ENCODE results near the gene ZBTB4. TPM values are rescaled to one million over a fixed set of nuclear protein-coding genes. Genes with fewer than 3 reads are reported as not detected.

ZBTB4 gene
- total RNA-seq, 1 experiment from 2014 or later, result 14.4 TPM

DNA sequence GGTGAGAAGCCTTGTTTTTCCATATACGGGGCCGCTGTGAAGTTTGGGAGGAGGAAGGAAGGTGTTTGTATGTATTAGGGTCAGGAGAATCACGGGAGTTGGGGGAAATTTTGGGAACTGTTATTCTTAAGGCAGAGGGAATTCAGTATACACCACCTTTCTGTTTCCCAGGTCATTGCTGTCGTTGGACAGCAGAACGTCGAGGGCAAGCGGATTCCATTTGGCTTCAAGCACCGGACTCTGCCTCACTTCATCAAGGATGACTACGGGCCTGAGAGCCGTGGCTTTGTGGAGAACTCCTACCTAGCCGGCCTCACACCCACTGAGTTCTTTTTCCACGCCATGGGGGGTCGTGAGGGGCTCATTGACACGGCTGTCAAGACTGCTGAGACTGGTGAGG is 22.3 kb upstream of the ZBTB4 start:
- Mint-ChIP-seq H3K4me3 (no peak overlapping the region), H3K27me3 (ENCODE audit: low read depth) (no peaks in the 10 kb centered on the region), H3K36me3 (ENCODE audit: insufficient read depth in 1 of 3, low read depth in 3 of 3) (peaks cover 73 to 93% (median 90%) of the 10 kb centered on the region in 3 experiments), H3K27ac (0 out of 7 replicates have a peak overlapping the region, but pooled peaks of 1 of the 3 experiments have one; percentile 5), H3K9me3 (no peaks in the 10 kb centered on the region), H3K4me1 (no peaks in the 10 kb centered on the region)
- Histone ChIP-seq H2BK120ac (ENCODE audit: low read depth, low read length, poor library complexity, severe bottlenecking) (no peak overlapping the region), H2AFZ (ENCODE audit: low read length) (no peak overlapping the region), H3K27ac (ENCODE audit: insufficient read length, low read depth, low read length) (no peak overlapping the region), H3K23ac (ENCODE audit: insufficient read length, low read depth, low read length) (no peak overlapping the region), H3K4me1 (ENCODE audit: insufficient read depth, low read length) (no peaks in the 10 kb centered on the region), H4K8ac (replicated peaks; ENCODE audit: insufficient read length, low read depth, low read length) (no peak overlapping the region), H2AK5ac (ENCODE audit: insufficient read length, low read length) (no peak overlapping the region), H3K79me1 (ENCODE audit: insufficient read depth, low read depth, low read length, poor library complexity, severe bottlenecking) (no peaks in the 10 kb centered on the region), H3K27me3 (ENCODE audit: insufficient read depth, low read length) (no peaks in the 10 kb centered on the region), H3K79me2 (ENCODE audit: insufficient read depth, low read length) (0 out of 2 replicates have a peak, but pooled peaks cover 1% of the 10 kb centered on the region), H3K9me3 (ENCODE audit: control insufficient read depth, low read depth, low read length) (no peaks in the 10 kb centered on the region), H4K5ac (ENCODE audit: insufficient read length, low read depth, low read length) (no peak overlapping the region), H3T11ph (ENCODE audit: low read length) (no peak overlapping the region), H3K9ac (ENCODE audit: extremely low read depth, insufficient read length, low read length) (no peak overlapping the region), H2BK20ac (ENCODE audit: low read depth, low read length, poor library complexity, severe bottlenecking) (no peak overlapping the region), H3K4ac (ENCODE audit: low read depth, low read length) (no peak overlapping the region), H3K4me2 (ENCODE audit: insufficient read depth, insufficient read length, low read length) (no peak overlapping the region), H4K91ac (ENCODE audit: insufficient read length, low read depth, low read length) (no peak overlapping the region), H2BK5ac (ENCODE audit: insufficient read length, low read length) (no peak overlapping the region), H4K20me1 (ENCODE audit: control insufficient read depth, insufficient read depth, insufficient read length) (no peaks in the 10 kb centered on the region), H3K14ac (ENCODE audit: insufficient read depth, low read length) (no peak overlapping the region), H3K18ac (ENCODE audit: insufficient read length, low read depth, low read length) (no peak overlapping the region), H2BK12ac (ENCODE audit: insufficient read length, low read depth, low read length) (no peak overlapping the region), H3K56ac (ENCODE audit: insufficient read length, low read depth, low read length) (no peak overlapping the region), H3K23me2 (ENCODE audit: insufficient read length, low read depth, low read length, poor library complexity, severe bottlenecking) (no peaks in the 10 kb centered on the region), H2BK15ac (ENCODE audit: low read depth, low read length) (no peak overlapping the region)
- DNase-seq, result no peak
- TF ChIP-seq, protein P1, sequence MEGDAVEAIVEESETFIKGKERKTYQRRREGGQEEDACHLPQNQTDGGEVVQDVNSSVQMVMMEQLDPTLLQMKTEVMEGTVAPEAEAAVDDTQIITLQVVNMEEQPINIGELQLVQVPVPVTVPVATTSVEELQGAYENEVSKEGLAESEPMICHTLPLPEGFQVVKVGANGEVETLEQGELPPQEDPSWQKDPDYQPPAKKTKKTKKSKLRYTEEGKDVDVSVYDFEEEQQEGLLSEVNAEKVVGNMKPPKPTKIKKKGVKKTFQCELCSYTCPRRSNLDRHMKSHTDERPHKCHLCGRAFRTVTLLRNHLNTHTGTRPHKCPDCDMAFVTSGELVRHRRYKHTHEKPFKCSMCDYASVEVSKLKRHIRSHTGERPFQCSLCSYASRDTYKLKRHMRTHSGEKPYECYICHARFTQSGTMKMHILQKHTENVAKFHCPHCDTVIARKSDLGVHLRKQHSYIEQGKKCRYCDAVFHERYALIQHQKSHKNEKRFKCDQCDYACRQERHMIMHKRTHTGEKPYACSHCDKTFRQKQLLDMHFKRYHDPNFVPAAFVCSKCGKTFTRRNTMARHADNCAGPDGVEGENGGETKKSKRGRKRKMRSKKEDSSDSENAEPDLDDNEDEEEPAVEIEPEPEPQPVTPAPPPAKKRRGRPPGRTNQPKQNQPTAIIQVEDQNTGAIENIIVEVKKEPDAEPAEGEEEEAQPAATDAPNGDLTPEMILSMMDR (conservative IDR thresholded peaks at IDR 0.05), result no peak
- 100% methylated on average over 1 of the region's 14 CpGs for WGBS (ENCODE audit: extremely low coverage, insufficient read length, low lambda C conversion rate)
